Measurements from ENCODE around the gene TVP23C. TPM values are rescaled to one million over a fixed set of nuclear protein-coding genes. Genes with fewer than 3 reads are reported as not detected.
"Not testable (repeated sequence)": the region's sequence is repeated elsewhere in the genome, so short reads cannot be mapped to it uniquely, and the experiment has no call there.

TVP23C gene
- total and polyA plus RNA-seq, 7 experiments from 2014 or later = 4.6 to 25.6 (median 13.1) TPM

GRCh38 chr17:15583313-15583712, 20.0 kb upstream of the TVP23C start:
- H3K4me1 ChIP-seq (ENCODE audit: control insufficient read depth in 2 of 2, insufficient read depth in 2 of 2, low read length in 2 of 2); POLR2A ChIA-PET; H3K36me3 ChIP-seq (ENCODE audit: control insufficient read depth in 2 of 3, insufficient read depth in 3 of 3, low read length in 3 of 3); CTCF ChIA-PET; DNase-seq; H3K27ac Mint-ChIP-seq; intact Hi-C loops (cut with micrococcal nuclease); H3K27me3 ChIP-seq (ENCODE audit: control insufficient read depth in 2 of 2, insufficient read depth in 2 of 2, low read length in 2 of 2); H3K9me3 ChIP-seq (ENCODE audit: control insufficient read depth in 2 of 3, low read length in 3 of 3); H3K27ac ChIP-seq (ENCODE audit: low read depth, low read length); H3K4me3 ChIP-seq (ENCODE audit: low read length); ATAC-seq; H3K4me3 Mint-ChIP-seq; H3K4me1 Mint-ChIP-seq: not testable (repeated sequence)
- peaks cover 0 to 14% (median 0%) of the 10 kb centered on the region in 5 donors for H3K36me3 Mint-ChIP-seq
- peaks cover 0 to 11% (median 0%) of the 10 kb centered on the region in 11 donors for H3K9me3 Mint-ChIP-seq
- peaks cover 0 to 13% (median 9%) of the 10 kb centered on the region in 5 donors for H3K27me3 Mint-ChIP-seq

- DNase-seq; H3K36me3 Mint-ChIP-seq; H3K4me3 Mint-ChIP-seq; H3K9me3 ChIP-seq (ENCODE audit: control insufficient read depth in 2 of 3, low read length in 3 of 3); H3K9me3 Mint-ChIP-seq; H3K4me3 ChIP-seq (ENCODE audit: low read length); H3K4me1 ChIP-seq (ENCODE audit: control insufficient read depth in 2 of 2, insufficient read depth in 2 of 2, low read length in 2 of 2); H3K27ac ChIP-seq (ENCODE audit: low read depth, low read length); H3K27ac Mint-ChIP-seq; H3K4me1 Mint-ChIP-seq; CTCF ChIA-PET; POLR2A ChIA-PET; H3K27me3 ChIP-seq (ENCODE audit: control insufficient read depth in 2 of 2, insufficient read depth in 2 of 2, low read length in 2 of 2); H3K36me3 ChIP-seq (ENCODE audit: control insufficient read depth in 2 of 3, insufficient read depth in 3 of 3, low read length in 3 of 3); ATAC-seq; intact Hi-C loops (cut with micrococcal nuclease): not testable (repeated sequence)
- H3K27me3 Mint-ChIP-seq = peaks cover 0 to 14% (median 2%) of the 10 kb centered on the region in 5 donors
Measured at GRCh38 chr17:15581462-15581861, 18.2 kb upstream of the TVP23C start.

- CTCF ChIA-PET; H3K27me3 ChIP-seq (ENCODE audit: control insufficient read depth in 2 of 2, insufficient read depth in 2 of 2, low read length in 2 of 2); H3K27ac Mint-ChIP-seq; H3K4me1 Mint-ChIP-seq; ATAC-seq; H3K36me3 ChIP-seq (ENCODE audit: control insufficient read depth in 2 of 3, insufficient read depth in 3 of 3, low read length in 3 of 3); H3K9me3 Mint-ChIP-seq; H3K9me3 ChIP-seq (ENCODE audit: control insufficient read depth in 2 of 3, low read length in 3 of 3); DNase-seq; H3K4me1 ChIP-seq (ENCODE audit: control insufficient read depth in 2 of 2, insufficient read depth in 2 of 2, low read length in 2 of 2); intact Hi-C loops (cut with micrococcal nuclease); H3K36me3 Mint-ChIP-seq; H3K4me3 Mint-ChIP-seq; H3K4me3 ChIP-seq (ENCODE audit: low read length); H3K27ac ChIP-seq (ENCODE audit: low read depth, low read length); POLR2A ChIA-PET: not testable (repeated sequence)
- peaks cover 0 to 22% (median 5%) of the 10 kb centered on the region in 5 donors for H3K27me3 Mint-ChIP-seq
Measured at GRCh38 chr17:15576848-15577247, 13.6 kb upstream of the TVP23C start.

- H3K27ac ChIP-seq (ENCODE audit: low read depth, low read length); CTCF ChIA-PET: not testable (repeated sequence)
Measured at GRCh38 chr17:15574660-15575059, 11.4 kb upstream of the TVP23C start.

GRCh38 chr17:15573870-15574269, 10.6 kb upstream of the TVP23C start:
- H3K27me3 ChIP-seq (ENCODE audit: control insufficient read depth in 2 of 2, insufficient read depth in 2 of 2, low read length in 2 of 2); CTCF ChIA-PET; DNase-seq; H3K27ac ChIP-seq (ENCODE audit: low read depth, low read length); ATAC-seq; H3K4me1 Mint-ChIP-seq; intact Hi-C loops (cut with micrococcal nuclease); H3K27ac Mint-ChIP-seq; H3K36me3 Mint-ChIP-seq; H3K4me3 Mint-ChIP-seq; H3K9me3 Mint-ChIP-seq; H3K9me3 ChIP-seq (ENCODE audit: control insufficient read depth in 2 of 3, low read length in 3 of 3); H3K4me3 ChIP-seq (ENCODE audit: low read length); POLR2A ChIA-PET; H3K36me3 ChIP-seq (ENCODE audit: control insufficient read depth in 2 of 3, insufficient read depth in 3 of 3, low read length in 3 of 3); H3K4me1 ChIP-seq (ENCODE audit: control insufficient read depth in 2 of 2, insufficient read depth in 2 of 2, low read length in 2 of 2): not testable (repeated sequence)
- H3K27me3 Mint-ChIP-seq = peaks cover 6 to 23% (median 11%) of the 10 kb centered on the region in 5 donors

More at GRCh38 chr17:15574660-15575059, 11.4 kb upstream of the TVP23C start:
- ATAC-seq; H3K4me3 Mint-ChIP-seq; H3K4me1 Mint-ChIP-seq; H3K27ac Mint-ChIP-seq; POLR2A ChIA-PET; DNase-seq; H3K4me3 ChIP-seq (ENCODE audit: low read length); H3K9me3 ChIP-seq (ENCODE audit: control insufficient read depth in 2 of 3, low read length in 3 of 3); H3K9me3 Mint-ChIP-seq; H3K27me3 ChIP-seq (ENCODE audit: control insufficient read depth in 2 of 2, insufficient read depth in 2 of 2, low read length in 2 of 2); H3K36me3 Mint-ChIP-seq; H3K4me1 ChIP-seq (ENCODE audit: control insufficient read depth in 2 of 2, insufficient read depth in 2 of 2, low read length in 2 of 2); intact Hi-C loops (cut with micrococcal nuclease); H3K36me3 ChIP-seq (ENCODE audit: control insufficient read depth in 2 of 3, insufficient read depth in 3 of 3, low read length in 3 of 3): not testable (repeated sequence)
- peaks cover 6 to 23% (median 11%) of the 10 kb centered on the region in 5 donors for H3K27me3 Mint-ChIP-seq

GRCh38 chr17:15562613-15563374, 489 bp downstream of the TVP23C start:
- intact Hi-C loops (cut with micrococcal nuclease) = not testable (repeated sequence)

GRCh38 chr17:15561439-15561838, 1.8 kb downstream of the TVP23C start:
- Mint-ChIP-seq H3K4me1 (peaks cover 4 to 27% (median 15%) of the 10 kb centered on the region in 7 donors), H3K4me3 (peak overlapping the region in 1 of 10 donors; percentile 25), H3K36me3 (peaks cover 0 to 12% (median 0%) of the 10 kb centered on the region in 5 donors)
- H3K9me3 ChIP-seq (ENCODE audit: control insufficient read depth in 2 of 3, low read length in 3 of 3); H3K27me3 Mint-ChIP-seq; DNase-seq; H3K9me3 Mint-ChIP-seq; H3K27ac Mint-ChIP-seq; H3K4me1 ChIP-seq (ENCODE audit: control insufficient read depth in 2 of 2, insufficient read depth in 2 of 2, low read length in 2 of 2); POLR2A ChIA-PET; intact Hi-C loops (cut with micrococcal nuclease); H3K27ac ChIP-seq (ENCODE audit: low read depth, low read length); CTCF ChIA-PET; H3K36me3 ChIP-seq (ENCODE audit: control insufficient read depth in 2 of 3, insufficient read depth in 3 of 3, low read length in 3 of 3); ATAC-seq; H3K4me3 ChIP-seq (ENCODE audit: low read length); H3K27me3 ChIP-seq (ENCODE audit: control insufficient read depth in 2 of 2, insufficient read depth in 2 of 2, low read length in 2 of 2): not testable (repeated sequence)

More at GRCh38 chr17:15562613-15563374, 489 bp downstream of the TVP23C start:
- Mint-ChIP-seq H3K4me1 (peaks cover 2 to 23% (median 13%) of the 10 kb centered on the region in 7 donors), H3K27ac (peak overlapping the region in 8 of 9 donors; percentile 71 to 96 (median 86)), H3K4me3 (peak overlapping the region; percentile 84 to 99 (median 92)), H3K36me3 (peaks cover 0 to 11% (median 0%) of the 10 kb centered on the region in 5 donors)
- H3K36me3 ChIP-seq (ENCODE audit: control insufficient read depth in 2 of 3, insufficient read depth in 3 of 3, low read length in 3 of 3); H3K27me3 ChIP-seq (ENCODE audit: control insufficient read depth in 2 of 2, insufficient read depth in 2 of 2, low read length in 2 of 2); H3K9me3 Mint-ChIP-seq; H3K9me3 ChIP-seq (ENCODE audit: control insufficient read depth in 2 of 3, low read length in 3 of 3); POLR2A ChIA-PET; H3K4me1 ChIP-seq (ENCODE audit: control insufficient read depth in 2 of 2, insufficient read depth in 2 of 2, low read length in 2 of 2); H3K27me3 Mint-ChIP-seq; CTCF ChIA-PET: not testable (repeated sequence)
- peak overlapping the region; percentile 66 for H3K27ac ChIP-seq (ENCODE audit: low read depth, low read length)
- ATAC-seq (peak; percentile 64), DNase-seq (peak in 2 of 9 donors; percentile 5 to 14)
- H3K4me3 ChIP-seq (ENCODE audit: low read length) = peak overlapping the region; percentile 47

All from naive thymus-derived CD4-positive, alpha-beta T cell (primary cell).